Fibroblast of lung (primary cell): Measurements from ENCODE around the gene PCGF1. TPM values are rescaled to one million over a fixed set of nuclear protein-coding genes. Genes with fewer than 3 reads are reported as not detected.

Experiments
- DNase-seq, 2 donors: peaks; one replicate each; pipeline versions ENCODE4 v3.0.0 to v3.0.0-alpha.2; 2010; ENCODE audit warnings: low read depth in 2 of 2
- H2AFZ ChIP-seq: 2 replicates; pipeline ENCODE4 v1.5.1; 2012; ENCODE audit warnings: low read length, control low read depth, inconsistent platforms
- H3K27ac ChIP-seq: 2 replicates; pipeline ENCODE4 v1.5.1; 2011; ENCODE audit warnings: low read length, control low read depth; ENCODE audit not compliant: insufficient read depth
- H3K27me3 ChIP-seq: 2 replicates; pipeline ENCODE4 v1.5.1; 2011; ENCODE audit warnings: mild to moderate bottlenecking, low read length; ENCODE audit not compliant: control insufficient read depth, insufficient read depth
- H3K36me3 ChIP-seq: 2 replicates; pipeline ENCODE4 v1.5.1; 2011; ENCODE audit warnings: low read length; ENCODE audit not compliant: control insufficient read depth, insufficient read depth
- H3K4me1 ChIP-seq: 2 replicates; pipeline ENCODE4 v1.5.1; 2011; ENCODE audit warnings: low read length; ENCODE audit not compliant: control insufficient read depth, insufficient read depth; ENCODE audit errors: extremely low read depth
- H3K4me2 ChIP-seq: 2 replicates; pipeline ENCODE4 v1.5.1; 2011; ENCODE audit warnings: low read length, control low read depth; ENCODE audit not compliant: insufficient read depth; ENCODE audit errors: extremely low read depth
- H3K4me3 ChIP-seq, 4 experiments: fragments of 200-600 bp in 1 of 4; sonication (generic) in 1 of 4; replicated peaks in 1 of 4; 2 replicates each; pipeline ENCODE4 v1.5.1; 2011 to 2016; ENCODE audit warnings: low read length in 4 of 4, low read depth in 3 of 4, mild to moderate bottlenecking in 3 of 4, control low read depth in 2 of 4, inconsistent platforms in 1 of 4, mixed read lengths in 1 of 4; ENCODE audit not compliant: insufficient read depth in 1 of 4; ENCODE audit errors: control extremely low read depth in 1 of 4
- H3K79me2 ChIP-seq: 2 replicates; pipeline ENCODE4 v1.5.1; 2012; ENCODE audit warnings: mild to moderate bottlenecking, low read length, inconsistent platforms; ENCODE audit not compliant: control insufficient read depth, insufficient read depth
- H3K9ac ChIP-seq: 2 replicates; pipeline ENCODE4 v1.5.1; 2011; ENCODE audit warnings: mild to moderate bottlenecking, low read length, control low read depth; ENCODE audit not compliant: insufficient read depth
- H3K9me3 ChIP-seq: 2 replicates; pipeline ENCODE4 v1.5.1; 2012; ENCODE audit warnings: low read depth, low read length; ENCODE audit not compliant: control insufficient read depth, insufficient read depth
- H4K20me1 ChIP-seq: 2 replicates; pipeline ENCODE4 v1.5.1; 2011; ENCODE audit warnings: low read length; ENCODE audit not compliant: control insufficient read depth, insufficient read depth; ENCODE audit errors: extremely low read depth
- CTCF ChIP-seq, 2 donors: IDR thresholded peaks in 1 of 2; conservative IDR thresholded peaks in 1 of 2; 1 replicate in 1 of 2; 2 replicates in 1 of 2; pipeline ENCODE4 v1.5.1; 2011 to 2012; ENCODE audit warnings: low read length in 2 of 2, control low read depth in 1 of 2, inconsistent platforms in 1 of 2, low read depth in 1 of 2, mild to moderate bottlenecking in 1 of 2
- EZH2 ChIP-seq: IDR thresholded peaks from 2 replicates; pipeline ENCODE4 v1.5.1; 2012; ENCODE audit warnings: low read length, control low read depth, mild to moderate bottlenecking; ENCODE audit errors: missing control alignments
- polyA plus RNA-seq, 2 donors: library from polyadenylated mRNA; depleted of rRNA in 1 of 2; stranded (reverse) in 1 of 2; unstranded in 1 of 2; fragments of >200 nt; gene quantifications; 2 replicates each; pipeline ENCODE4 v1.2.1, GENCODE V29; 2011 to 2012; ENCODE audit warnings: missing spikeins in 1 of 2
- total RNA-seq: library from RNA; depleted of rRNA; stranded (reverse); fragments of >200 nt; gene quantifications from 2 replicates; pipeline ENCODE4 v1.2.1, GENCODE V29; 2014

The PCGF1 gene
- total and polyA plus RNA-seq, 2 donors (not counting 1 experiment from before 2014, with no cell fraction given), result 23.8 to 35.5 TPM

GRCh38 chr2:74501335-74502071 is 6.0 kb downstream of the PCGF1 start:
- Histone ChIP-seq H3K27me3 (no peaks in the 10 kb centered on the region), H3K4me1 (peaks cover 14% of the 10 kb centered on the region), H3K27ac (no peak overlapping the region), H3K79me2 (peaks cover 9% of the 10 kb centered on the region), H3K4me2 (no peak overlapping the region), H4K20me1 (no peaks in the 10 kb centered on the region), H2AFZ (no peak overlapping the region), H3K9me3 (no peaks in the 10 kb centered on the region), H3K9ac (no peak overlapping the region), H3K36me3 (peaks cover 2% of the 10 kb centered on the region), H3K4me3 (no peak overlapping the region)
- TF ChIP-seq CTCF (conservative IDR thresholded peaks at IDR 0.05 in 1 of 2, IDR thresholded peaks at IDR 0.05 in 1 of 2; ENCODE audit: low read depth in 1 of 2, low read length in 2 of 2), result no peak
- no peak for TF ChIP-seq EZH2
- DNase-seq, result no peak

GRCh38 chr2:74500578-74500946 is 6.9 kb downstream of the PCGF1 start:
- no peak overlapping the region for H3K9ac ChIP-seq
- no peak overlapping the region for H3K4me2 ChIP-seq
- H3K4me3 ChIP-seq, result no peak overlapping the region
- H3K36me3 ChIP-seq, result peaks cover 2% of the 10 kb centered on the region
- H3K27ac ChIP-seq, result no peak overlapping the region
- no peaks in the 10 kb centered on the region for H3K27me3 ChIP-seq
- no peak for DNase-seq
- no peak overlapping the region for H2AFZ ChIP-seq
- H3K79me2 ChIP-seq, result peaks cover 3% of the 10 kb centered on the region
- H3K9me3 ChIP-seq, result no peaks in the 10 kb centered on the region
- no peaks in the 10 kb centered on the region for H4K20me1 ChIP-seq
- no peak for TF ChIP-seq CTCF (conservative IDR thresholded peaks at IDR 0.05 in 1 of 2, IDR thresholded peaks at IDR 0.05 in 1 of 2; ENCODE audit: low read depth in 1 of 2, low read length in 2 of 2)
- TF ChIP-seq EZH2, result no peak
- H3K4me1 ChIP-seq, result peaks cover 11% of the 10 kb centered on the region

DNA sequence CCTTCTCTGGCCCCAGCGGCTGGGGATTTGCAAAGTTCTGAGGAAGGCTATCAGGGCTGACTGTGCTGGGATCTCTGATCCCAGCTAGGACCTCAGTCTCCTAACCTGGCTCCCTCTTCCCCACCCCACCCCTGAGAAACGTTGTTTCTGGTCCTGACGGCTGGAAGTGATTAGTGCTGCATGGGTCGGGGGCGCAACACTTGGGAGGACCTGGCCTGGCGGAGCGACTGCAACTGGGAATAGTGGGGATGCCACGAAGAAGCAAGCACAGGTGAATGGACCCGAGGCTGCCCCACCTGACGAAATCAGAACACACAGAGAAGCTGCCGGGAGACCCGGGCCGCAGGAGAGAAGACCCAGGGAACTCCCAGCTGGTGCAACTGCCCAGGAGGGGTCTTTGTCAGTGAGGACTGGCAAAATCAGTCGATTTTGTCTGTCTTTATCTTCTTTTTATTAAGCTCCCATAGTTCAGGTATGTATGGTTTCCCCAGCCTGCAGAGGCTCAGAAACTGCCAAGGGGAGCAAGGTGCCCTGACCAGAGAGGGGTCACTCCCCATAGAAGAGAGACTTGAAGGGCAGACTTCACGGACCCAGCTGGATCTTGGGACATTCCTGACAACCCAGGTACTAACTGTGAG is 7.4 kb downstream of the PCGF1 start:
- Histone ChIP-seq H2AFZ (no peak overlapping the region), H3K9me3 (no peaks in the 10 kb centered on the region), H4K20me1 (no peaks in the 10 kb centered on the region), H3K4me3 (peak overlapping the region in 2 of 4 experiments; percentile 44 to 58), H3K79me2 (no peaks in the 10 kb centered on the region), H3K36me3 (peaks cover 2% of the 10 kb centered on the region), H3K9ac (no peak overlapping the region), H3K27ac (no peak overlapping the region), H3K4me1 (peaks cover 9% of the 10 kb centered on the region), H3K4me2 (peak overlapping the region; percentile 98), H3K27me3 (no peaks in the 10 kb centered on the region)
- no peak for DNase-seq
- TF ChIP-seq CTCF (conservative IDR thresholded peaks at IDR 0.05 in 1 of 2, IDR thresholded peaks at IDR 0.05 in 1 of 2; ENCODE audit: low read depth in 1 of 2, low read length in 2 of 2) (no peak), EZH2 (no peak)
